GM21529 (cell line): ENCODE results near the gene MAT2B.
A peak's percentile ranks its signal among the peaks of the same experiment; 100 is the strongest.

Source experiments
- ATAC-seq: cut with Tn5 transposase; IDR thresholded peaks from one replicate; pipeline ENCODE4 v1.9.1; 2021; ENCODE audit not compliant: unreplicated experiment

The MAT2B gene

DNA sequence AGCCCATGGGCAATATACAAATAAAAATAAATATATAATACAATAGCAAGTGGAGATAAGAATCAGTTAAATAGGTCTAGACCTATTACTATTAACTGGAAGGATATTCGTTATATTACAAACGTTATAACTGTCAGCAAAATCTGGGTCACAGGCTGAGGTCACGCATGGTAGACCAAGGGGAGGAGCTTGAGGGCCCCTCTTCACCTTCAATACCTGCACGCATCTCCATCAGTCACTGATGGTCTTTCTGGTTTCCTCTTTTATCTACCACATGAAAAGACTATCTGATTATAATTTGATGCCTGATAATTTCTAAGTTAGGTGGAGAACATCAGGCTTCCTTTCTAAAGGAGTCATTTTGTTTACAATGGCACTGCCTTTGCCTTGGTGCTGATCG is 43.2 kb downstream of the MAT2B start:
- ATAC-seq = no peak

DNA sequence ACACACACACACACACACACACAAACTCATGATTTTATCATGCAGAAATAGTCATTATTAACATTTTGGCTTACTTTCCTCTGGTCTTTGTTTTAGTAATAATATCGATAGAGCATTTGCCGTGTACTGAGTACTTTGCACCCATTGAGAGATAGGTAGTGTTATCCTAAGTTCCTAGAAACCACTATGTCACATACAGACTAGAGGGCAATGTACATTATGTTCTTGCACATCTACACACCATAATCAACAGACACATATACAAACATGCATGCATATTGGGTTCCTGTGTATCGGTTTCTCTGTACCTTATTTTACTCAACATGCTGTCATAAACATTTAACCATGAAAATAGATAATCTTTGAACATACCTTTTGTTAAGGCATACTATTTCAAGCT is 45.7 kb downstream of the MAT2B start:
- ATAC-seq = no peak

DNA sequence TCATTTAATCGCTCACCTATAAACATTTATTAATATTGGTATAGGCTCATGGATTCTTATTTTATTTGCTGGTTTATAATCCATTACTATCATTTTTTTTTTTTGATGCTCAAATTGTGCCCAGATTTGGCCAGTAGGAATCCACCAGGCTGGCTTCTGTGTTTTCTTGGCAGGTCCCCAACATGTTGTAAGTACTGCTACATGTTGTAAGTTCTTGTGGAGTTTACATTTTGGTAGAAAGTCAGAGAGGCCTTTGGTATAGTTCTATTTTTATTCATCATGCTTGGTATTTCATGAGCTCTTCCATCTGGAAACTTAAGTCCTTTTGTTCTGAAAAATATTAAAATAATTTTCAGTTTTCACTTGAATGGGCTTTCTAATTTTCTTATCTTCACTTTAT is 47.1 kb downstream of the MAT2B start:
- no peak for ATAC-seq

DNA sequence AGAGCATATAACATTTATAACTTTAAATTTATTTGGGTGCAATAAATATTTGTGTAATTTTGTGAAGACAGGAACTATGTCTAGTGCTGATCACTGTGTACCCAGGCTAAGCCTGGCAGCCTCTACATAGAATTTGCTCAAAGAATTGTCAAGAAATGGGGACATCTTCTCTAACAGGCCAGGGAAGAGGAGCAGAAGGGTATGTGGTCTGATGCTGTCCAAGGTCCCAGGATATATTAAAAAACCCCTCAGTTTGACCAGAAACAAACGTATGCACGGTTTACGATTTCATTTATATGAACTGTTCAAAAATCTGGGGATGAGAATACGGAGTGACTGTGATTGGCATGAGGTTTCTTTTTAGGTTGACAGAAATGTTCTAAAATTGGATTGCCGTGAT is 55.9 kb downstream of the MAT2B start:
- ATAC-seq = no peak

DNA sequence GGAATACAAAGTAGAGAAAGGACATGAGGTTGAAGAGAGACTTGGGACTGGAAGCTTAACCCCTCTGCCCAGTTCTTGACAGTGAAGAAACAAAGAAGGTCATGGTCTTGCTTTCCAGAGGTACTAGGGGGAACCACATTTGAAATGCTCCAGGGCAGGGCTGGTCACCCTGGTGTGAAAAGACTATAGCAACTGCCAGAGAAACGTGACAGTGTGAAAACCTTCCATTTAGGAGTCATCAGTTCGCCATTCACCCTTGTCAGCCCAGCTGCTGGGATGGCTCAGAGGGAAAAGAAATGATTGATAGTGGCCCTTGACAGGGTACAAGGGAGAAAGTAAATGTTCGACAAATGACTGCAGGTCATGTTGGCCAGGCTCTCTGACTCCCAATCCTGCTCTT is 56.7 kb downstream of the MAT2B start:
- no peak for ATAC-seq

DNA sequence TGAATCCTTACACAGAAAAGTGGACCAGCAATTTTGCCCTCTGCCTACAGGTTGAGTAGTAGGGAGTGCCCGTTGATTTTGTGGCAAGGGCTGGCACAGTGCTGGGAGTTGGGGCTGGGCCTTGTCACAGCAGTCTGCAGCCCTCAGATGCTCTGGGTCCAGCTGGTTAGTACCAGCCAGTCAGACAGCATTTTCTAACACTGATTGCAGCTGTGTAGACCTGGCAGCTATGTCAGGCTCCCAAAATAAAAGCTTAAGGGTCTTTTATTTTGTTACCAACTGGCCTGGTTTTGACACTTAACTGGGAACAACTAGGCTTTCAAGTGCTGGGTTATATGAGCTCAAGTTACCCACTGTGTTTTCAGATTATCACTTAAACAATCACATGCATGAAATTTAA is 57.7 kb downstream of the MAT2B start:
- ATAC-seq = no peak

DNA sequence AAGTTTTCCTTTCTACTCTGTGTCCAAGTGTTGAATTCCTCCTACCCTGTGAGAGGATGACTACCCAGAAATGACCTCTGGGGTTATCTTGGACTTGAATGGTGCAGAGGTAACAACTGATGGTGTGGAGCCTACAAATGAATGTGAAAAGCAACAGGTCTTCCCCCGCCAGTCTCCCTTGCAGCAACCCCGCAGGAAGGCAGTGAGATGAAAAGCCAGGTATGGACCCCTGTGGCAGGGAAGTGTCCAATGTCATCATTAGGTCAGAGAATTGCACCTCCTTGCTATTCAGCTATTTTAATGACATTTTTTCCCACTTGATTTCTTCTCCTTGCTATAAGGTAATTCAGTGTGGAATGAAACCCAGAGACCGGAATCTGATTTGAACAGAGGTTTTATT is 58.5 kb downstream of the MAT2B start:
- no peak for ATAC-seq

DNA sequence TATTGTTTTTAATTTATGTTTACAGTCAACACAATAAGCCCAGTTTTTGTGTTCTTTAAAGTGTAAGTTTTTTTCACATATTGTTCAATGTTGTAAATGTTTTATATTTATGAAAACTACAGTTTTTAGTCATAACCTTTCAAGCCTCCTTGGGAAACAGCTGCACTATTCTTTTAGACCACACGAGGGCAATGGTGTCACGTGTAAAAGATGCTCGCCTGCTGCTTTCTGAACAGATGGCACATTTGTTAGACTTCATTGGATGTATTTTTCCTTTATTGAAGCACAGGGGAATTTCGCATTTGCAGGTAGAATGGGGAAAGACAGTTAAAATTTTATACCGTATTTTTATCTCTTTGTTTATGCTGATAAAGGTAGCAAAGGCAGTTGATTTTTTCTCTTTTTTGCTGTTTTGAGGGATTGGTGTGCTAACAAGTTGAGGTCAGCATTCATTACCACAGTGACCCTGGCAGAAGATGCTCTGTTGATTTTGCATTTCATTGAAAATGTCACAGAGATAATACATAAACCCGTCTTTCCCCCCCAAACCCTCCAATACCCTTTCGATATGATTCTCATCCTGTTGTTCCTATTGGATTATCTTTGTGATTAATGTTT is 59.0 kb downstream of the MAT2B start:
- ATAC-seq = peak; percentile 36

DNA sequence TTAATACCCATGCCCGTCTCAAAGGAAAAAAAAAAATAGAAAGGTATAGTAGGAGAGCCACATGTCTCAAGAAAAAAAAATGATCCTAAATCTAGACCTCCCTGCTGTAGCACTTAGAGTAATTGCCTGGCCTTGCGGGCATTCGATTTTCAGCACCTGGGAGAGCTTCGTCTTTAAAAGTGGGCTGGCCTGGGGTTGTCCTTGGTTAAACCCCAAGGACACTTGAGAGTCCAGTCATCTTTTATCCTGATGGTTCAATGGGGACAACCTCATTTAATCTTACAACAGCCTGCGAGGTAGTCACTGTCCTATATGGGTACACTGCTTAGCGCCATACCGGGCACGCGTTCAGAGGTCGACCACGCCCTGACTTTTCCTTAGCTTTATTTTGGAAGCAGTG is 60.1 kb downstream of the MAT2B start:
- no peak for ATAC-seq

DNA sequence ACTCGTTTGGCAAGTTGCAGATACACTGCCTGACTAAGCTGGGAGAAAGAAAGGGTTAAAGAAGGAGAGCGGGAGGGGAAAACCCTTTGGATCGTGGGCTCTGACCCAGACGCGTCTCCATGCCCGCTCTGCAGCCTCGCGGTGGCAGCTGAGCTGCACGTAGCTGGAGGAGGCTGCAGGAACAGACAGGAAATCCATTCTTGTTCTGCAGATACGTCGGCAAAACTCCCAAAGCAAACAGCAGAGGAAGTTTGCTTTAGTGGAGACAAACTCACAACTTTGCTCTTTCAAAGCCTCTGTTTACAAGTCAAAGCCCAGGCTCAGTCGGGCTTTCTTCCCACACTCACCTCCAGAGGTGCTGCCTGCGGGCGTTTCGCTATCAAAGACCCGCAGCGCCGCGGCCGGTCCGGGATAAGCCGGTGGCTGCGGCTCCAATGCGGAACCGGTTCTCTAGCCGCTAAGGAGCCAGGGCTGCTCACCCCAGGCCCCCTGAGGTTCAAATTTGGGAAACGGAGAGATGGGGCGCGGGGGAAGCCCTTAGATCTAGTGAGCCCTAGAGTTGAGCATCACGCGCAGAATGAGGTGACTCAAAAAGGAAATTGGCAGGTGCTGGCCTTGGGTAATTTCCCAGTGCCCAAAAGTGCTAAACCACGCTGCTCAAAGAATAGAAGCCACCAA is 60.7 kb downstream of the MAT2B start:
- peak; percentile 78 for ATAC-seq

DNA sequence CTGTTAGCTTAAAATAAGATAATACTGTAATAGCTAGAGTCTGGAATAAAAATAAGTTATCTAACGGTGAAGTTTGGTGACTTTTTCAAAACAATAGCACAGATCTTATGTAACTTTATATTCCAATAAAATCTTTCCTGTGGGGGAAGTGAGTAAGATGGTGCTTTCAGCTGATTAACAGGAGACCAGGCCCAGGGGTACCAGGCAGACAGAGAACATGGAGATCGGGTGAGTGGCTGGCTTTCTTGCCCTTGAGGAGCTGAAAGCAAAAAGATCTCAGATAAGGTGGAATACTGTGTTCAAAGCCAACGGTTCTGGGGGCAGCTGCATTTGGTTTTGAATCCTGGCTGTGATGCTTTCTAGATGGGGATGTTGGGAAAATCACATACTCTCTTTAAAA is 61.3 kb downstream of the MAT2B start:
- ATAC-seq = no peak

DNA sequence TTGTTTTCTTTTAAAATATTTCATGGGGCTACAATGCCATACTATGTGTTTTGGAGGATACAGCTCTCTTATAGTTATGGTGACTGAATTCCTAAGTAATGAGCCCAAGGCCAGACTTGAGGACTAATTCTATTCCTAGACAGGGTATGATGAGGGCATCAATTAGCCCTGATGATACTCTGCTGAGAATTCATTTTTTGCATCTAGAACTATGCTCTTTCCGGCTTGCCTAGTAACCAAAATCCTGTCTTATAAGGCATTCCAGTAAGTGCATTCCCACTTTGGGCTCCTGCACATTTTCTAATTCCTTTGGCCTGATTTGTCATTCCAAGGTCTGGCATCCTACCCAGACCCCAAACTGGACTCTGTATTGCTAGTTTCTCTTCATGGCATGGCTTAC is 62.4 kb downstream of the MAT2B start:
- ATAC-seq = no peak
